ENCODE results near the gene CD200R1. TPM values are rescaled to one million over a fixed set of nuclear protein-coding genes. Genes with fewer than 3 reads are reported as not detected.

CD200R1 gene
- total and polyA plus RNA-seq, 2 of the 4 experiments (the other 2 are of a cell fraction) = under 0.01 to 0.05 TPM

GRCh38 chr3:112987710-112988334, 12.9 kb upstream of the CD200R1 start:
- Histone ChIP-seq H3K23ac (ENCODE audit: low read depth, low read length) (no peak overlapping the region), H3K56ac (ENCODE audit: extremely low read depth, insufficient read depth, low read length) (no peak overlapping the region), H4K8ac (ENCODE audit: low read depth in 2 of 2, low read length in 2 of 2) (no peak overlapping the region), H3K36me3 (ENCODE audit: control insufficient read depth, insufficient read depth, low read length) (no peaks in the 10 kb centered on the region), H3K79me1 (ENCODE audit: low read depth in 1 of 2, low read length in 2 of 2) (peaks cover 5 to 15% of the 10 kb centered on the region in 2 experiments; a peak in 2 of 4 replicates), H2BK20ac (ENCODE audit: low read depth, low read length) (no peak overlapping the region), H3K9me1 (ENCODE audit: insufficient read depth, low read length) (no peaks in the 10 kb centered on the region), H2BK15ac (ENCODE audit: low read depth, low read length) (no peak overlapping the region), H4K5ac (ENCODE audit: low read depth, low read length) (no peak overlapping the region), H3K27me3 (ENCODE audit: control insufficient read depth, insufficient read depth, low read length) (peaks cover 2% of the 10 kb centered on the region; the same call in 1 of the 2 replicates), H2AK5ac (ENCODE audit: low read depth, low read length) (no peak overlapping the region), H2AK9ac (replicated peaks; ENCODE audit: low read depth, low read length, poor library complexity) (no peak overlapping the region), H3K9ac (ENCODE audit: low read depth, low read length) (no peak overlapping the region), H3K27ac (ENCODE audit: insufficient read depth, low read length) (no peak overlapping the region), H3K4me2 (ENCODE audit: low read depth, low read length) (no peak overlapping the region), H3K4ac (ENCODE audit: low read depth, low read length) (no peak overlapping the region), H4K20me1 (ENCODE audit: insufficient read depth, low read length) (no peaks in the 10 kb centered on the region), H3K4me1 (ENCODE audit: control insufficient read depth, insufficient read depth, low read length) (peaks cover 4% of the 10 kb centered on the region), H2BK120ac (ENCODE audit: low read depth, low read length) (no peak overlapping the region), H2BK5ac (ENCODE audit: low read depth, low read length, poor library complexity, severe bottlenecking) (no peak overlapping the region), H3K14ac (replicated peaks; ENCODE audit: low read depth, low read length) (no peak overlapping the region), H2AFZ (replicated peaks; ENCODE audit: low read length, poor library complexity) (no peak overlapping the region), H4K91ac (ENCODE audit: insufficient read depth, low read depth, low read length) (no peak overlapping the region), H3K9me3 (ENCODE audit: control insufficient read depth, insufficient read depth, low read length) (no peaks in the 10 kb centered on the region), H3K4me3 (ENCODE audit: insufficient read depth, low read depth, low read length) (no peak overlapping the region), H3K18ac (ENCODE audit: low read depth, low read length) (no peak overlapping the region)
- POLR2A ChIA-PET (ENCODE audit: unreplicated experiment) = no interaction called here
- dilution Hi-C loops (cut with HindIII; ENCODE audit: low sequenced_read_pairs, unreplicated experiment) = loop anchor here (25.0 kb wide), 1 partner anchor 401 kb away; no protein-coding TSS in a partner anchor
- TF ChIP-seq RAD21 (IDR thresholded peaks at IDR 0.05; ENCODE audit: low read length) = no peak
- TF ChIP-seq MAZ (IDR thresholded peaks at IDR 0.05; ENCODE audit: borderline replicate concordance, low read depth, low read length) = no peak
- TF ChIP-seq BHLHE40 (IDR thresholded peaks at IDR 0.05; ENCODE audit: low read depth, low read length) = no peak
- no peak for TF ChIP-seq SMC3 (IDR thresholded peaks at IDR 0.05; ENCODE audit: low read depth, low read length)
- TF ChIP-seq RFX5 (IDR thresholded peaks at IDR 0.05; ENCODE audit: low read depth, low read length) = no peak
- no peak for TF ChIP-seq MXI1 (IDR thresholded peaks at IDR 0.05; ENCODE audit: borderline replicate concordance, low read depth, low read length)
- no peak for TF ChIP-seq NFE2L2 (IDR thresholded peaks at IDR 0.05; ENCODE audit: low read depth, low read length)
- TF ChIP-seq FOS (IDR thresholded peaks at IDR 0.05; ENCODE audit: low read depth, low read length) = no peak
- TF ChIP-seq CEBPB (IDR thresholded peaks at IDR 0.05; ENCODE audit: low read depth, low read length) = no peak
- TF ChIP-seq RCOR1 (IDR thresholded peaks at IDR 0.05; ENCODE audit: insufficient replicate concordance, low read length) = no peak
- TF ChIP-seq, protein P1, sequence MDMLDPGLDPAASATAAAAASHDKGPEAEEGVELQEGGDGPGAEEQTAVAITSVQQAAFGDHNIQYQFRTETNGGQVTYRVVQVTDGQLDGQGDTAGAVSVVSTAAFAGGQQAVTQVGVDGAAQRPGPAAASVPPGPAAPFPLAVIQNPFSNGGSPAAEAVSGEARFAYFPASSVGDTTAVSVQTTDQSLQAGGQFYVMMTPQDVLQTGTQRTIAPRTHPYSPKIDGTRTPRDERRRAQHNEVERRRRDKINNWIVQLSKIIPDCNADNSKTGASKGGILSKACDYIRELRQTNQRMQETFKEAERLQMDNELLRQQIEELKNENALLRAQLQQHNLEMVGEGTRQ (IDR thresholded peaks at IDR 0.05; ENCODE audit: low read depth, low read length) = no peak
- TF ChIP-seq CHD1 (IDR thresholded peaks at IDR 0.05; ENCODE audit: low read depth, low read length) = no peak
- no peak for TF ChIP-seq ELK1 (IDR thresholded peaks at IDR 0.05; ENCODE audit: borderline replicate concordance, low read depth, low read length)
- no peak for TF ChIP-seq POLR2A (IDR thresholded peaks at IDR 0.05; ENCODE audit: low read depth, low read length)
- TF ChIP-seq, protein P2, sequence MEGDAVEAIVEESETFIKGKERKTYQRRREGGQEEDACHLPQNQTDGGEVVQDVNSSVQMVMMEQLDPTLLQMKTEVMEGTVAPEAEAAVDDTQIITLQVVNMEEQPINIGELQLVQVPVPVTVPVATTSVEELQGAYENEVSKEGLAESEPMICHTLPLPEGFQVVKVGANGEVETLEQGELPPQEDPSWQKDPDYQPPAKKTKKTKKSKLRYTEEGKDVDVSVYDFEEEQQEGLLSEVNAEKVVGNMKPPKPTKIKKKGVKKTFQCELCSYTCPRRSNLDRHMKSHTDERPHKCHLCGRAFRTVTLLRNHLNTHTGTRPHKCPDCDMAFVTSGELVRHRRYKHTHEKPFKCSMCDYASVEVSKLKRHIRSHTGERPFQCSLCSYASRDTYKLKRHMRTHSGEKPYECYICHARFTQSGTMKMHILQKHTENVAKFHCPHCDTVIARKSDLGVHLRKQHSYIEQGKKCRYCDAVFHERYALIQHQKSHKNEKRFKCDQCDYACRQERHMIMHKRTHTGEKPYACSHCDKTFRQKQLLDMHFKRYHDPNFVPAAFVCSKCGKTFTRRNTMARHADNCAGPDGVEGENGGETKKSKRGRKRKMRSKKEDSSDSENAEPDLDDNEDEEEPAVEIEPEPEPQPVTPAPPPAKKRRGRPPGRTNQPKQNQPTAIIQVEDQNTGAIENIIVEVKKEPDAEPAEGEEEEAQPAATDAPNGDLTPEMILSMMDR (conservative IDR thresholded peaks at IDR 0.05; ENCODE audit: low read depth, low read length) = no peak
- TF ChIP-seq MAFK (IDR thresholded peaks at IDR 0.05; ENCODE audit: low read depth, low read length) = no peak
- DNase-seq (no peak), ATAC-seq (ENCODE audit: low read depth) (no peak)
- CTCF ChIA-PET = no interaction called here
- 90% methylated on average over 2 of the region's 9 CpGs; no CpG with 5 or more reads in 1 of the 2 experiments for WGBS, 2 experiments (ENCODE audit: extremely low coverage in 2 of 2, insufficient read length in 1 of 2)
- no TSS peak for BruUV-seq (replicated peaks)
- intact Hi-C loops (cut with micrococcal nuclease) = no loop called here
- in situ Hi-C loops (cut with MboI; ENCODE audit: low sequenced_read_pairs) = loop anchor here (5.0 to 25.0 kb wide), 4 partner anchors 253 to 676 kb away; partner anchors contain the start of gene CCDC80
